Gastroesophageal sphincter (tissue), 3 donors: Measurements from ENCODE around the gene SRP9.
"Not testable (repeated sequence)": the region's sequence is repeated elsewhere in the genome, so short reads cannot be mapped to it uniquely, and the experiment has no call there.

ENCODE experiments used
- POLR2A ChIP-seq, 2 donors: fragments of 450-650 bp; IDR thresholded peaks; one replicate each; pipeline ENCODE4 v1.6.1; 2017; ENCODE audit warnings: antibody characterized with exemption in 2 of 2, mild to moderate bottlenecking in 2 of 2, moderate library complexity in 1 of 2
- POLR2AphosphoS5 ChIP-seq: sonication (generic); formaldehyde crosslinking; IDR thresholded peaks from one replicate; pipeline ENCODE4 v1.6.1; 2017; ENCODE audit warnings: antibody characterized with exemption
- TF ChIP-seq, protein P1 (sequence below), 4 experiments: fragments of 200-600 bp in 2 of 4; fragments of 450-650 bp in 2 of 4; sonication (generic) in 1 of 4; IDR thresholded peaks; one replicate each; pipeline ENCODE4 v1.5.1; 2017 to 2019; ENCODE audit warnings: antibody characterized with exemption in 4 of 4, mild to moderate bottlenecking in 2 of 4, moderate library complexity in 2 of 4

DNA sequence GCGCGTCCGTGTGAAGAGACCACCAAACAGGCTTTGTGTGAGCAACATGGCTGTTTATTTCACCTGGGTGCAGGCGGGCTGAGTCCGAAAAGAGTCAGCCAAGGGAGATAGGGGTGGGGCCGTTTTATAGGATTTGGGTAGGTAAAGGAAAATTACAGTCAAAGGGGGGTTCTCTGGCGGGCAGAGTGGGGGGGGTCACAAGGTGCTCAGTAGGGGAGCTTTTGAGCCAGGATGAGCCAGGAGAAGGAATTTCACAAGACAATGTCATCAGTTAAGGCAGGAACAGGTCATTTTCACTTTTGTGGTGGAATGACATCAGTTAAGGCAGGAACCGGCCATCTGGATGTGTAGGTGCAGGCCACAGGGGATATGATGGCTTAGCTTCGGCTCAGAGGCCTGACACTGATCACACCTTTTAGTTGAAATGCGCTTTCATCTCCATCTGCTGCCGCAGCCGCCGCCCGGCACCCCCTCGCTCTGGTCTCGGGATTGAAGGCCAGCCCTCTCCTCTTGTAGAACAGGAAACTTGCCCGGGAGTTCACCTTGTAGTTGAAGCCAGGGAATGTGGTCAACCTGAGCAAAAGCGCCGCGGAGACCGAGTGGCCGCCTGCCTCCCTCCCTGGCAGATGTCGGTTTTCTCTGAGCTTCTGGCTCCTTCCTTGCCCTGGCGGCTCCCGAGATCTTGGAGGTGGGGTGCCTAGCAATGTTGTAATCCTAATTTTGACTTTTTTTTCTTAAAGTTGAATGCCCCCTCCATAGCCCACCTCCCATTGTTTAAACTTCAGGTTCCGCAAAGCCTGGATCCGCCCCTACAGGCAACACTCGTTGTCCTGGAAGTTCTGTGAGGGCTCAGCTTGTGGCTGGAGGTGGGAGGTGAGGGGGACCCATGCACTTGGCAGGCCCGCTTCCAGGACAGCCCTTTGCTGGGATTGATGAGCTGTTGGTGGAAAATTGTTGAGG, 33.2 kb downstream of the SRP9 start:
- TF ChIP-seq POLR2AphosphoS5; POLR2A (IDR thresholded peaks at IDR 0.05): not testable (repeated sequence)
- TF ChIP-seq, protein P1, sequence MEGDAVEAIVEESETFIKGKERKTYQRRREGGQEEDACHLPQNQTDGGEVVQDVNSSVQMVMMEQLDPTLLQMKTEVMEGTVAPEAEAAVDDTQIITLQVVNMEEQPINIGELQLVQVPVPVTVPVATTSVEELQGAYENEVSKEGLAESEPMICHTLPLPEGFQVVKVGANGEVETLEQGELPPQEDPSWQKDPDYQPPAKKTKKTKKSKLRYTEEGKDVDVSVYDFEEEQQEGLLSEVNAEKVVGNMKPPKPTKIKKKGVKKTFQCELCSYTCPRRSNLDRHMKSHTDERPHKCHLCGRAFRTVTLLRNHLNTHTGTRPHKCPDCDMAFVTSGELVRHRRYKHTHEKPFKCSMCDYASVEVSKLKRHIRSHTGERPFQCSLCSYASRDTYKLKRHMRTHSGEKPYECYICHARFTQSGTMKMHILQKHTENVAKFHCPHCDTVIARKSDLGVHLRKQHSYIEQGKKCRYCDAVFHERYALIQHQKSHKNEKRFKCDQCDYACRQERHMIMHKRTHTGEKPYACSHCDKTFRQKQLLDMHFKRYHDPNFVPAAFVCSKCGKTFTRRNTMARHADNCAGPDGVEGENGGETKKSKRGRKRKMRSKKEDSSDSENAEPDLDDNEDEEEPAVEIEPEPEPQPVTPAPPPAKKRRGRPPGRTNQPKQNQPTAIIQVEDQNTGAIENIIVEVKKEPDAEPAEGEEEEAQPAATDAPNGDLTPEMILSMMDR (IDR thresholded peaks at IDR 0.05): not testable (repeated sequence)
